Fibroblast of mammary gland (primary cell): ENCODE results near the gene WNT7A.

Experiments used
- DNase-seq: peaks from one replicate; pipeline ENCODE4 v3.0.0-alpha.2; 2010; ENCODE audit warnings: low read depth
- H3K4me3 ChIP-seq: 2 replicates; pipeline ENCODE4 v1.5.1; 2011; ENCODE audit warnings: low read depth, mild to moderate bottlenecking, low read length, moderate library complexity; ENCODE audit not compliant: control insufficient read depth
- CTCF ChIP-seq: conservative IDR thresholded peaks from 2 replicates; pipeline ENCODE4 v1.5.1; 2011; ENCODE audit warnings: low read depth, low read length, inconsistent platforms; ENCODE audit not compliant: control insufficient read depth, insufficient read depth

WNT7A gene

GRCh38 chr3:13891017-13891392 lies 11.1 kb upstream of the WNT7A start:
- no peak overlapping the region for H3K4me3 ChIP-seq
- TF ChIP-seq CTCF: no peak
- DNase-seq: no peak

GRCh38 chr3:13890377-13891016 lies 10.6 kb upstream of the WNT7A start:
- no peak for TF ChIP-seq CTCF
- no peak overlapping the region for H3K4me3 ChIP-seq
- no peak for DNase-seq

GRCh38 chr3:13888576-13888975 lies 8.7 kb upstream of the WNT7A start:
- H3K4me3 ChIP-seq: no peak overlapping the region
- no peak for TF ChIP-seq CTCF
- DNase-seq: no peak

- DNase-seq: no peak
- TF ChIP-seq CTCF: no peak
- H3K4me3 ChIP-seq: no peak overlapping the region
Measured at GRCh38 chr3:13887495-13888300, 7.8 kb upstream of the WNT7A start.

- DNase-seq: no peak
- no peak overlapping the region for H3K4me3 ChIP-seq
- TF ChIP-seq CTCF: no peak
Measured at GRCh38 chr3:13886593-13887129, 6.8 kb upstream of the WNT7A start.

- H3K4me3 ChIP-seq: no peak overlapping the region
- DNase-seq: no peak
- TF ChIP-seq CTCF: no peak
Measured at GRCh38 chr3:13885704-13886010, 5.8 kb upstream of the WNT7A start.
